Type B pancreatic cell (in vitro differentiated cells): ENCODE data around the gene IL10. TPM values are rescaled to one million over a fixed set of nuclear protein-coding genes. Genes with fewer than 3 reads are reported as not detected.

ENCODE experiments used
- DNase-seq: peaks from one replicate; pipeline ENCODE4 v3.0.0; 2021; ENCODE audit warnings: mixed read lengths; ENCODE audit not compliant: unreplicated experiment; ENCODE audit errors: extremely low spot score
- H3K27ac Mint-ChIP-seq: 2 replicates; pipeline ENCODE4 v1.8.0; 2021; ENCODE audit warnings: mild to moderate bottlenecking, mixed read lengths
- H3K27me3 Mint-ChIP-seq: 2 replicates; pipeline ENCODE4 v1.8.0; 2021; ENCODE audit warnings: mixed read lengths
- H3K36me3 Mint-ChIP-seq: 2 replicates; pipeline ENCODE4 v1.8.0; 2021; ENCODE audit warnings: mixed read lengths
- H3K4me1 Mint-ChIP-seq: one replicate; pipeline ENCODE4 v1.8.0; 2021; ENCODE audit warnings: mixed read lengths; ENCODE audit not compliant: unreplicated experiment
- H3K4me3 Mint-ChIP-seq: 2 replicates; pipeline ENCODE4 v1.8.0; 2021; ENCODE audit warnings: mild to moderate bottlenecking, mixed read lengths
- H3K9me3 Mint-ChIP-seq: 2 replicates; pipeline ENCODE4 v1.8.0; 2021; ENCODE audit warnings: mixed read lengths
- CTCF ChIP-seq: fragments of 200-600 bp; sonication (generic); conservative IDR thresholded peaks from 2 replicates; pipeline ENCODE4 v1.5.0; 2021; ENCODE audit warnings: antibody characterized with exemption, mild to moderate bottlenecking
- total RNA-seq: library from RNA; stranded (reverse); gene quantifications from 2 replicates; pipeline ENCODE4 v1.2.1, GENCODE V29; 2021; ENCODE audit warnings: low replicate concordance

The IL10 gene
- total RNA-seq, 1 donor from 2014 or later: not detected

GRCh38 chr1:206793620-206794019 lies 21.3 kb upstream of the IL10 start:
- Mint-ChIP-seq H3K27ac (no peak overlapping the region), H3K4me3 (no peak overlapping the region), H3K9me3 (no peaks in the 10 kb centered on the region), H3K27me3 (no peaks in the 10 kb centered on the region), H3K36me3 (no peaks in the 10 kb centered on the region), H3K4me1 (no peaks in the 10 kb centered on the region)
- no peak for TF ChIP-seq CTCF
- DNase-seq: no peak

- no peak for TF ChIP-seq CTCF
- no peak for DNase-seq
- H3K27ac Mint-ChIP-seq: no peak overlapping the region
- H3K4me3 Mint-ChIP-seq: no peak overlapping the region
- no peaks in the 10 kb centered on the region for H3K36me3 Mint-ChIP-seq
- no peaks in the 10 kb centered on the region for H3K9me3 Mint-ChIP-seq
- no peaks in the 10 kb centered on the region for H3K4me1 Mint-ChIP-seq
- peaks cover under 1% of the 10 kb centered on the region for H3K27me3 Mint-ChIP-seq
Observed at GRCh38 chr1:206792939-206793607, 20.8 kb upstream of the IL10 start.

DNA sequence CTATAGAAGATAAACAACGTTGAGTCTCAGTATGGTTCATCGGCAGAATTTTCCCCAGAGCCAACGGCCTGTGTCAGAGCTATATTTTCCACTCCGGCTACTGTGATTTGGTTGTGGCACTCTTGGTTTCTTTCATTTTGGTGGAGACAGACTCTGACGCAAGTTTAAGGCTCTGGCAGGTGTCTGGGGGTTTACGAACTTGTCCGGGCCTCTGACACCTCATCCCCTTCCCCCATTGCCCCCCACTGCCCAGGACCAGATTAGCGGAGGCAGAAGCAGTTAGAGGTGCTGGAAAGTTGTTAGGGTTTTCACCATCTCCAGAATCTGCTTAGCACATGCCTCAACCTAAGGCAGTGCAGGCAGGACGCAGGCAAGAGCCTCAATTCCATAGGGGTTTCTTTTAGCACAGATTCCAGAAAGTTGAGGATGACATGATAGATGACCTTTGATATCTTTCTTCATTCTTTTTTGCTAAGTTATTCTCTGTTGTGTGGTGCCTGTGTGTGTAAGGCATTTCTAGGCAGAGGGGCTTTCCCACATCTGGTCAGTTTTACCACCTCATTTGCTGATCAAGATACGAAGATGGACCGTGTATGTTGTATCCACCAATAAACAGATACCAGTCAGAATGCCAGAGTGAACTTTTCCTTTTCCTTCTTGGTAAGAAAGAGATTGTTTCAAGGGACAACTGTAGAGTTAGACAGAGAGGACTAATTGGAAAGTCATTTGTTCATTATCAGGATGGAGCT lies 18.4 kb upstream of the IL10 start:
- Mint-ChIP-seq H3K9me3 (no peaks in the 10 kb centered on the region), H3K4me3 (no peak overlapping the region), H3K4me1 (no peaks in the 10 kb centered on the region), H3K36me3 (no peaks in the 10 kb centered on the region), H3K27ac (no peak overlapping the region), H3K27me3 (peaks cover 11% of the 10 kb centered on the region)
- TF ChIP-seq CTCF: no peak
- no peak for DNase-seq

GRCh38 chr1:206788487-206789050 lies 16.3 kb upstream of the IL10 start:
- H3K9me3 Mint-ChIP-seq: no peaks in the 10 kb centered on the region

DNA sequence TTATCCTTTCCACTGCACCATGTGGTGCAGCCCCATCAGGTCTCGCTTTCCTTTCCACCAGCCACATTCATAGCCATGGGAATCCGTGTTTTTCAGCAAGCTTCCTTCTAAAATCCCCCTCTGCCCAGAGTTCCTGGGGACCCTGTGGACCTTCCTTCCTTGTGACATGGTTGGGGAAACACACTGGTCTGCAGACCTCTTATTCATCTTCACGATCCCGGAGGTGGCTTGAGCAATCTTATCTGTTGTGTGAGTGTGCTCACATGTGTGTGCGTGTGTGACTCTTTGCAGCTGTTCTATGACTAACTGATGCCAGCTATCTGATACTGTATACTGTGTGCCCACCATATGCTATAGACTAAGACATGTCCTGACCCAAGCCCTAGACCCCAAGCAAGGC lies 15.6 kb upstream of the IL10 start:
- Mint-ChIP-seq H3K4me1 (no peaks in the 10 kb centered on the region), H3K36me3 (no peaks in the 10 kb centered on the region), H3K27ac (no peak overlapping the region), H3K4me3 (no peak overlapping the region), H3K27me3 (peaks cover 15% of the 10 kb centered on the region), H3K9me3 (no peaks in the 10 kb centered on the region)
- DNase-seq: no peak
- TF ChIP-seq CTCF: no peak

More at GRCh38 chr1:206788487-206789050, 16.3 kb upstream of the IL10 start:
- no peak overlapping the region for H3K27ac Mint-ChIP-seq
- no peaks in the 10 kb centered on the region for H3K4me1 Mint-ChIP-seq
- DNase-seq: no peak
- peaks cover 15% of the 10 kb centered on the region for H3K27me3 Mint-ChIP-seq
- no peaks in the 10 kb centered on the region for H3K36me3 Mint-ChIP-seq
- TF ChIP-seq CTCF: no peak
- H3K4me3 Mint-ChIP-seq: no peak overlapping the region
